ENCODE data around the gene MAD1L1. TPM values are rescaled to one million over a fixed set of nuclear protein-coding genes. Genes with fewer than 3 reads are reported as not detected.
A peak's percentile ranks its signal among the peaks of the same experiment; 100 is the strongest.

MAD1L1 gene
- total and polyA plus RNA-seq, 3 donors from 2014 or later, result 63.1 to 149 (median 94.6) TPM

DNA sequence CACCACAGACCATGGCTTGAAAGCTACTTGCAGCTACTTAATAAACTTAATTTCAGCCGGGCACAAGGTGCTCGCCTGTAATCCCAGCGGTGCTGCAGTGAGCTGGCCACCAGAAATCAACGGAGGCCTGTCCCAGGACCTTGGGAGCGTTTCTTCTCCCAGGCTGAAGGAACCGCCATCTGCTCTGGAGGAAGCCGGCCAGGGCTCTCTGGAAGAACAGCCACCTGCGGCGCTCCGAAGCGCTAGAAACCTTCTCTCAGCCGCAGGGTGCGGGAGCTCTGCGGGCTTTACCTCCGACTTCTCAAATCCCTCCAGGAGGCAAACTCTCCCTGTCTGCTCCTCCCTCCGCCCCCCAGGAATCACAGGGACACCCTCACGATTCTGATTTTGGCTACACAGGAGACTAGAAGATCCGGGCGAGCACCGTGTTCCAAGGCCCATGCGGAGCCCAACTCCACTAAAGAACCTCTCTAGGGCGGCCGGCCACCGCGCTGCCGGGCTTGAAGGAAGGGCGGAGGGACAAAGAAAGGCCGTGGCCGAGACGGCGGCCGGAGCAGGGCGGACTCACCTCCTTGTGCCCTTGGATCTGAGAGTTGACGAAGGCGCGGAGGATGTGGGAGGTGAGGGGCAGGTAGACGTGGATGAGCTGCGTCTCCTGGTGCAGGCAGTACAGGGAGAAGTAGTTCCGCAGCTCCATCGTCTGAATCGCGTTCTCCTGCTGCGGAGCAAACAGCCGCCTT is 23.7 kb upstream of the MAD1L1 start:
- no peaks in the 10 kb centered on the region for H3K36me3 ChIP-seq (ENCODE audit: low read depth, missing control alignments)
- WGBS, 2 donors, result 72 to 83% methylated on average over 29 to 44 of the region's 44 CpGs
- no peaks in the 10 kb centered on the region for H3K9me3 ChIP-seq
- peak overlapping the region in 1 of 2 donors; percentile 35 for H3K4me3 ChIP-seq
- TF ChIP-seq POLR2A (IDR thresholded peaks at IDR 0.05), result no peak
- TF ChIP-seq, protein P1, sequence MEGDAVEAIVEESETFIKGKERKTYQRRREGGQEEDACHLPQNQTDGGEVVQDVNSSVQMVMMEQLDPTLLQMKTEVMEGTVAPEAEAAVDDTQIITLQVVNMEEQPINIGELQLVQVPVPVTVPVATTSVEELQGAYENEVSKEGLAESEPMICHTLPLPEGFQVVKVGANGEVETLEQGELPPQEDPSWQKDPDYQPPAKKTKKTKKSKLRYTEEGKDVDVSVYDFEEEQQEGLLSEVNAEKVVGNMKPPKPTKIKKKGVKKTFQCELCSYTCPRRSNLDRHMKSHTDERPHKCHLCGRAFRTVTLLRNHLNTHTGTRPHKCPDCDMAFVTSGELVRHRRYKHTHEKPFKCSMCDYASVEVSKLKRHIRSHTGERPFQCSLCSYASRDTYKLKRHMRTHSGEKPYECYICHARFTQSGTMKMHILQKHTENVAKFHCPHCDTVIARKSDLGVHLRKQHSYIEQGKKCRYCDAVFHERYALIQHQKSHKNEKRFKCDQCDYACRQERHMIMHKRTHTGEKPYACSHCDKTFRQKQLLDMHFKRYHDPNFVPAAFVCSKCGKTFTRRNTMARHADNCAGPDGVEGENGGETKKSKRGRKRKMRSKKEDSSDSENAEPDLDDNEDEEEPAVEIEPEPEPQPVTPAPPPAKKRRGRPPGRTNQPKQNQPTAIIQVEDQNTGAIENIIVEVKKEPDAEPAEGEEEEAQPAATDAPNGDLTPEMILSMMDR (IDR thresholded peaks at IDR 0.05), result no peak
- H3K27me3 ChIP-seq, result no peaks in the 10 kb centered on the region
- no peak overlapping the region for H3K27ac ChIP-seq
- intact Hi-C loops (cut with DNase I; ENCODE audit: low total_unique reads), result loop anchor here (10.0 kb wide), 1 partner anchor 88 kb away; no protein-coding TSS in a partner anchor
- H3K4me1 ChIP-seq, result no peaks in the 10 kb centered on the region
- DNase-seq, result peak; percentile 46

DNA sequence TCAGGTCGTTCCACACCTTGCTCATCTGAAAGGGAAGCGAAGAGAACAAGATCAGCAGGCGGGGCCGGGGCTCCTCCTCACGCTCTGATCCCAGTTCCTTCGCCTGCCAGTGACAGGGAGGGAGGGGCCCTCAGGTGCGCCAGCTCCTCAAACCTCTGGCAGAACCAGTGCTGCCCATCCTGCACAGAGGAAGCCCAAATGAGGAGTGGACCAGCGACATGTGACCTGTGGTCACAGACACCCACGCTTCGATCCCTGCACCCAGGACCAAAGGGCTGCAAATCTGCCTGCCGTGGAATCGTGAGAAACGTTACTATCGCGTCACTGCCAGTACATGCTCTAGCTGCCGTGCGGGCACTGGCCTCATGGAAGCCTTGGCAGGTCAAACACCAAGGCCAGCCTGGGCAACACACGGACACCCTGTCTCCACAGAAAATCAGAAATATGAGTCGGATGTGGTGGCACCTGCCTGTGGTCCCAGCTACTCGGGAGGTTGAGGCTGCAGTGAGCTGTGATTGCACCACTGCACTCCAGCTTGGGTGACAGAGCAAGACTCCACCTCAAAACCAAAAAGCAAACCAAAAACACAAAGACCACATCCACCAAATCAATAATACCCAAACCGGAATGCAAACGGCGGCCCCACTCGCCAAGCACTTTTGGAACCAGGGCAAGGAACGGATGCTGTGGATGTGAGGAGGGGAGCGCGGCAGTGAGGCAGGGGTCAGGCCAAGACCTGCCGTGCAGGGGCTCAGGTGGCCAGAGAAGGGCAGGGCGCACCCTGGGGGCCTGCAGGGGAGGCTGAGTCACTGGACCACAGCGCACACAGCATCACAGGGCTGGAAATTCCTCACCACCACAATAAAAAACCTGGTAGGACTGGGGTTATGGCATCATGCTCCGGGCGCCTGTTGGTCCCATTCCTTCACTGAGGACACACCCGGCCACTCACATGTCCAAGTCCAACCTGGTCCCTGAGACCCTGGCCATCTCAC is 22.7 kb upstream of the MAD1L1 start:
- no peak for DNase-seq
- H3K4me3 ChIP-seq, result no peak overlapping the region
- no peaks in the 10 kb centered on the region for H3K36me3 ChIP-seq (ENCODE audit: low read depth, missing control alignments)
- TF ChIP-seq POLR2A (IDR thresholded peaks at IDR 0.05), result no peak
- TF ChIP-seq, protein P1 (IDR thresholded peaks at IDR 0.05), result no peak
- intact Hi-C loops (cut with DNase I; ENCODE audit: low total_unique reads), result loop anchor here (10.0 kb wide), 1 partner anchor 89 kb away; no protein-coding TSS in a partner anchor
- H3K9me3 ChIP-seq, result no peaks in the 10 kb centered on the region
- WGBS, 2 donors, result 76 to 90% methylated on average over 15 to 33 of the region's 33 CpGs
- no peak overlapping the region for H3K27ac ChIP-seq
- no peaks in the 10 kb centered on the region for H3K27me3 ChIP-seq
- H3K4me1 ChIP-seq, result no peaks in the 10 kb centered on the region

DNA sequence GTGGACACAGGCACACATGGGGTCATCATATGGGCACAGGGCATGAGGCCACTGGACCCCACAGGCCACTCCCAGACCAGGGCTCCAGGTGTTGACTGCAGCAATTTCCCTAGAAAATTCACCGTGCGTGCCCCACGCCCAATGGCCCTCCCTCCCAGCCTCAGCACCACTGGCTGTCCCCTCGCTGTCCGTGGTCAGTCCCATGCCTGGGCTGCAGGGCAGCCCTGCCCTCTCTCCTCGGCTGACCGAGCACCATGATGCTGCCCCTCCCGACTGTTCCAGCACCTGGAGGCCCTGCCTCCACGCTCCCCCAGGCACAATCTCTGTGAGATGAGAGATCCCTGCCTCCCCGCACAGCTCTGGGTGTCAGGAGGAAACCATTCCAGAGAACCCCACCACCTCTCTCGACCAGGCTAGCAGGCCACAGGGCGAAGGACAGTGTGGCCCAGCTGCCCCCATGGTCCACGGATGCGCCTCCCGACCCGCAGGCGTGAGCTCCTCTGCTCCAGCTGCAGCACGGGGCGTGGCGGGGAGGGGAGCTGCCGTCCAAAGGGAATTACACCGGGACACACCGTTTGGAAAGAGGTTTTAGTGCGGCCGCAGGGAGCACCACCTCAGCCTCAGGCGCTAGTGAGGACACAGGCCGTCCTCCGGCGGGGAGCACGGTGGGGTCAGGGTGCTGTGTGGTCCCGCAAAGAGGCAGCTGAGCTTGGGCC is 21.8 kb upstream of the MAD1L1 start:
- Histone ChIP-seq H3K9me3 (no peaks in the 10 kb centered on the region), H3K36me3 (ENCODE audit: low read depth, missing control alignments) (no peaks in the 10 kb centered on the region), H3K27ac (no peak overlapping the region), H3K4me3 (no peak overlapping the region), H3K4me1 (no peaks in the 10 kb centered on the region), H3K27me3 (no peaks in the 10 kb centered on the region)
- no peak for TF ChIP-seq POLR2A (IDR thresholded peaks at IDR 0.05)
- TF ChIP-seq, protein P1 (IDR thresholded peaks at IDR 0.05), result no peak
- intact Hi-C loops (cut with DNase I; ENCODE audit: low total_unique reads), result loop anchor here (10.0 kb wide), 1 partner anchor 90 kb away; no protein-coding TSS in a partner anchor
- 89 to 98% methylated on average over 8 to 31 of the region's 31 CpGs for WGBS, 2 donors
- no peak for DNase-seq

DNA sequence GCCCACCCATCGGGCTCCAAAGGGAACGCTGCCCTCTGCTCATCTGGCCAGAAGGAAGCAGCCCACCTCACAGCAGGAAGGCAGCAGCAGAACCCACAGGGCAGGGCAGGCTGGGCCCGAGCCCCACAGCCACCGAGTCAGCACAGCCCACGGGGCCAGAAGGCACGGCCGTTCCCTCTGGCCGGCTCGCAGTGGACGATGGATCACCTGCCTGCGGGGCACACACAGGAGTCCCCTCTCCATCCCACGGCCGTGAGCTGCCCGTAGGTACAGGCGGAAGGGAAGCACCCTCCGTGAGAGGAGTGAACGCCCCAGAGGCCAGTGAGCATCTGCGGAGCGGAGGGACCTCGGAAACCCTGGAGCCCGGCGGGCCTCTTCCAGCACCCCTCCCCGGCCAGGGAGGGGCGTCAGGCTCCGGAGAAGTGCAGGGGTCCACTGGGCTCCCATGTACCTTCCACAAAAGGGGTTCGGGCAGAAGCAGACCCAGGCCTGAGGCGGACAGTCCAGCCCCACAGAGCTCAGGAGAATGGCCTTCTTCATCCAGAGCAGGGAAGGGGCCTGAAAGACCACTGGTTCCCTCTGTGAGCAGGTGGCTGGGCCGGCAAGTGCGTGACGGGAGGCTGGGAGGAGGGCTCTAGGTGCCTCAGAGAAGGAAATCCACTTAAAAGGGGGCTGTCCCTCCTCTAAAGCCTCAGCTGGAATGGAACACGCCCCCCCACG is 20.9 kb upstream of the MAD1L1 start:
- 93% methylated on average over 16 to 31 of the region's 32 CpGs for WGBS, 2 donors
- no peaks in the 10 kb centered on the region for H3K27me3 ChIP-seq
- no peak overlapping the region for H3K27ac ChIP-seq
- intact Hi-C loops (cut with DNase I; ENCODE audit: low total_unique reads), result loop anchor here (10.0 kb wide), 1 partner anchor 91 kb away; no protein-coding TSS in a partner anchor
- TF ChIP-seq, protein P1 (IDR thresholded peaks at IDR 0.05), result no peak
- no peak for TF ChIP-seq POLR2A (IDR thresholded peaks at IDR 0.05)
- DNase-seq, result no peak
- no peaks in the 10 kb centered on the region for H3K36me3 ChIP-seq (ENCODE audit: low read depth, missing control alignments)
- no peaks in the 10 kb centered on the region for H3K4me1 ChIP-seq
- H3K9me3 ChIP-seq, result no peaks in the 10 kb centered on the region
- no peak overlapping the region for H3K4me3 ChIP-seq
